GM23248 (cell line): ENCODE measurements around the gene CDH4. TPM values are rescaled to one million over a fixed set of nuclear protein-coding genes. Genes with fewer than 3 reads are reported as not detected.

ENCODE experiments used
- DNase-seq: peaks from one replicate; pipeline ENCODE4 v3.0.0-alpha.2; 2015
- H2AFZ ChIP-seq: fragments of 200-600 bp; sonication (generic); 2 replicates; pipeline ENCODE4 v1.6.1; 2016; ENCODE audit warnings: antibody characterized with exemption
- H3F3A ChIP-seq: fragments of 200-600 bp; sonication (generic); 2 replicates; pipeline ENCODE4 v1.6.1; 2016; ENCODE audit warnings: mild to moderate bottlenecking, antibody characterized with exemption, mixed run types; ENCODE audit not compliant: insufficient read depth
- H3K27ac ChIP-seq: fragments of 200-600 bp; sonication (generic); 2 replicates; pipeline ENCODE4 v1.5.1; 2016; ENCODE audit warnings: mild to moderate bottlenecking
- H3K27me3 ChIP-seq: fragments of 200-600 bp; sonication (generic); replicated peaks from 2 replicates; pipeline ENCODE4 v1.6.1; 2016; ENCODE audit warnings: mild to moderate bottlenecking; ENCODE audit not compliant: insufficient read depth
- H3K36me3 ChIP-seq: fragments of 200-600 bp; sonication (generic); 2 replicates; pipeline ENCODE4 v1.6.1; 2016; ENCODE audit warnings: low read depth, mild to moderate bottlenecking
- H3K4me1 ChIP-seq: fragments of 200-600 bp; sonication (generic); 2 replicates; pipeline ENCODE4 v1.6.1; 2016; ENCODE audit warnings: mild to moderate bottlenecking; ENCODE audit not compliant: insufficient read depth
- H3K4me2 ChIP-seq: fragments of 200-600 bp; sonication (generic); one replicate; pipeline ENCODE4 v1.6.1; 2016; ENCODE audit warnings: mild to moderate bottlenecking; ENCODE audit not compliant: unreplicated experiment
- H3K4me3 ChIP-seq: fragments of 200-600 bp; sonication (generic); 2 replicates; pipeline ENCODE4 v1.5.1; 2016; ENCODE audit warnings: mild to moderate bottlenecking
- H3K79me2 ChIP-seq: fragments of 200-600 bp; sonication (generic); 2 replicates; pipeline ENCODE4 v1.6.1; 2016; ENCODE audit warnings: mild to moderate bottlenecking; ENCODE audit not compliant: insufficient read depth
- H3K9ac ChIP-seq: fragments of 200-600 bp; sonication (generic); 2 replicates; pipeline ENCODE4 v1.6.1; 2016; ENCODE audit warnings: mild to moderate bottlenecking
- H3K9me2 ChIP-seq: fragments of 200-600 bp; sonication (generic); 2 replicates; pipeline ENCODE4 v1.6.1; 2016; ENCODE audit warnings: mixed run types, mild to moderate bottlenecking, moderate library complexity; ENCODE audit not compliant: insufficient read depth
- H3K9me3 ChIP-seq: fragments of 200-600 bp; sonication (generic); one replicate; pipeline ENCODE4 v1.6.1; 2017; ENCODE audit warnings: low read depth
- H4K20me1 ChIP-seq: fragments of 200-600 bp; sonication (generic); 2 replicates; pipeline ENCODE4 v1.6.0; 2016; ENCODE audit not compliant: insufficient read depth
- EZH2 ChIP-seq: fragments of 200-600 bp; sonication (generic); IDR thresholded peaks from 2 replicates; pipeline ENCODE4 v1.6.1; 2018; ENCODE audit warnings: antibody characterized with exemption, mild to moderate bottlenecking; ENCODE audit not compliant: insufficient read depth, poor library complexity, severe bottlenecking
- EZH2phosphoT487 ChIP-seq: fragments of 200-600 bp; sonication (generic); IDR thresholded peaks from 2 replicates; pipeline ENCODE4 v1.6.1; 2018; ENCODE audit warnings: antibody characterized with exemption, moderate library complexity, mild to moderate bottlenecking, low read depth; ENCODE audit not compliant: insufficient read depth
- WGBS, 2 experiments: methylation state at CpG; one replicate each; pipeline ENCODE4 v1.1.6; 2015 to 2017; ENCODE audit warnings: low lambda C conversion rate in 2 of 2, low coverage in 1 of 2; ENCODE audit errors: missing lambda C conversion rate in 2 of 2; 5-methylcytosine and 5-hydroxymethylcytosine counted together
- in situ Hi-C: fragments of 300-500 bp; cut with MboI; formaldehyde crosslinking; loops from 2 replicates; pipeline ENCODE4 v1.15.0; 2020
- polyA plus RNA-seq: library from polyadenylated mRNA; unstranded; fragments of >200 nt; fragmentation: Nextera tagmentation; extraction: Ambion mirVana; gene quantifications from 2 replicates; pipeline ENCODE4 v1.2.1, GENCODE V29; 2016
- total RNA-seq: library from RNA; depleted of rRNA; stranded (reverse); fragments of >200 nt; shearing (Covaris generic); gene quantifications from 2 replicates; pipeline ENCODE4 v1.2.3, GENCODE V29; 2014

CDH4 gene
- total and polyA plus RNA-seq, 2 experiments from 2014 or later, result 1.1 to 3.9 TPM

- H2AFZ ChIP-seq, result no peak overlapping the region
- DNase-seq, result no peak
- no peaks in the 10 kb centered on the region for H3K9me3 ChIP-seq
- no peaks in the 10 kb centered on the region for H3K79me2 ChIP-seq
- no peak overlapping the region for H3K4me2 ChIP-seq
- H3K27ac ChIP-seq, result no peak overlapping the region
- no peaks in the 10 kb centered on the region for H3K9me2 ChIP-seq
- no peaks in the 10 kb centered on the region for H3F3A ChIP-seq
- no peaks in the 10 kb centered on the region for H3K36me3 ChIP-seq
- TF ChIP-seq EZH2phosphoT487 (no peak), EZH2 (no peak)
- H3K9ac ChIP-seq, result no peak overlapping the region
- no peak overlapping the region for H3K4me3 ChIP-seq
- no peaks in the 10 kb centered on the region for H4K20me1 ChIP-seq
- H3K27me3 ChIP-seq, result no peaks in the 10 kb centered on the region
- in situ Hi-C loops, result no loop called here
- WGBS, 2 experiments, result 43 to 48% methylated on average over 7 to 8 of the region's 8 CpGs
- H3K4me1 ChIP-seq, result no peaks in the 10 kb centered on the region
Observed at GRCh38 chr20:61538943-61539265, 286.8 kb downstream of the CDH4 start.

- H2AFZ ChIP-seq, result no peak overlapping the region
- H3K79me2 ChIP-seq, result no peaks in the 10 kb centered on the region
- no peak overlapping the region for H3K4me3 ChIP-seq
- no peaks in the 10 kb centered on the region for H3K9me3 ChIP-seq
- no peaks in the 10 kb centered on the region for H3F3A ChIP-seq
- H3K9me2 ChIP-seq, result no peaks in the 10 kb centered on the region
- no peak overlapping the region for H3K4me2 ChIP-seq
- WGBS, 2 experiments, result 56 to 58% methylated on average over 19 of the region's 19 CpGs
- no peak overlapping the region for H3K27ac ChIP-seq
- no peak for DNase-seq
- no peaks in the 10 kb centered on the region for H4K20me1 ChIP-seq
- H3K4me1 ChIP-seq, result no peaks in the 10 kb centered on the region
- H3K9ac ChIP-seq, result no peak overlapping the region
- in situ Hi-C loops, result no loop called here
- no peaks in the 10 kb centered on the region for H3K36me3 ChIP-seq
- no peaks in the 10 kb centered on the region for H3K27me3 ChIP-seq
- TF ChIP-seq EZH2 (no peak), EZH2phosphoT487 (no peak)
Observed at GRCh38 chr20:61539706-61540360, 287.8 kb downstream of the CDH4 start.

GRCh38 chr20:61541537-61541936 lies 289.5 kb downstream of the CDH4 start:
- H3F3A ChIP-seq, result no peaks in the 10 kb centered on the region
- H3K4me3 ChIP-seq, result no peak overlapping the region
- H3K9me3 ChIP-seq, result no peaks in the 10 kb centered on the region
- WGBS, 2 experiments, result 33 to 42% methylated on average over 7 of the region's 7 CpGs
- H3K4me1 ChIP-seq, result no peaks in the 10 kb centered on the region
- no peak overlapping the region for H3K4me2 ChIP-seq
- TF ChIP-seq EZH2phosphoT487 (no peak), EZH2 (no peak)
- no peaks in the 10 kb centered on the region for H3K36me3 ChIP-seq
- no peak for DNase-seq
- no peak overlapping the region for H3K9ac ChIP-seq
- H3K27ac ChIP-seq, result no peak overlapping the region
- in situ Hi-C loops, result no loop called here
- no peaks in the 10 kb centered on the region for H3K9me2 ChIP-seq
- H2AFZ ChIP-seq, result no peak overlapping the region
- no peaks in the 10 kb centered on the region for H4K20me1 ChIP-seq
- H3K27me3 ChIP-seq, result no peaks in the 10 kb centered on the region
- H3K79me2 ChIP-seq, result no peaks in the 10 kb centered on the region

GRCh38 chr20:61543086-61543485 lies 291.0 kb downstream of the CDH4 start:
- no peak overlapping the region for H3K4me3 ChIP-seq
- H3K9me2 ChIP-seq, result no peaks in the 10 kb centered on the region
- no peaks in the 10 kb centered on the region for H4K20me1 ChIP-seq
- H3K9me3 ChIP-seq, result no peaks in the 10 kb centered on the region
- no peak for DNase-seq
- in situ Hi-C loops, result no loop called here
- no peak overlapping the region for H3K27ac ChIP-seq
- H2AFZ ChIP-seq, result no peak overlapping the region
- H3K4me2 ChIP-seq, result no peak overlapping the region
- no peaks in the 10 kb centered on the region for H3K27me3 ChIP-seq
- 21 to 32% methylated on average over 7 to 8 of the region's 8 CpGs for WGBS, 2 experiments
- no peaks in the 10 kb centered on the region for H3K4me1 ChIP-seq
- H3K36me3 ChIP-seq, result no peaks in the 10 kb centered on the region
- TF ChIP-seq EZH2phosphoT487, result no peak
- no peak for TF ChIP-seq EZH2
- H3F3A ChIP-seq, result no peaks in the 10 kb centered on the region
- no peaks in the 10 kb centered on the region for H3K79me2 ChIP-seq
- no peak overlapping the region for H3K9ac ChIP-seq
